Pons (tissue), 1 donor: ENCODE data around the gene SLC26A11.

ENCODE experiments used
- DNase-seq: peaks from one replicate; pipeline ENCODE4 v3.0.0-alpha.2; 2016; ENCODE audit warnings: low spot score

SLC26A11 gene

DNA sequence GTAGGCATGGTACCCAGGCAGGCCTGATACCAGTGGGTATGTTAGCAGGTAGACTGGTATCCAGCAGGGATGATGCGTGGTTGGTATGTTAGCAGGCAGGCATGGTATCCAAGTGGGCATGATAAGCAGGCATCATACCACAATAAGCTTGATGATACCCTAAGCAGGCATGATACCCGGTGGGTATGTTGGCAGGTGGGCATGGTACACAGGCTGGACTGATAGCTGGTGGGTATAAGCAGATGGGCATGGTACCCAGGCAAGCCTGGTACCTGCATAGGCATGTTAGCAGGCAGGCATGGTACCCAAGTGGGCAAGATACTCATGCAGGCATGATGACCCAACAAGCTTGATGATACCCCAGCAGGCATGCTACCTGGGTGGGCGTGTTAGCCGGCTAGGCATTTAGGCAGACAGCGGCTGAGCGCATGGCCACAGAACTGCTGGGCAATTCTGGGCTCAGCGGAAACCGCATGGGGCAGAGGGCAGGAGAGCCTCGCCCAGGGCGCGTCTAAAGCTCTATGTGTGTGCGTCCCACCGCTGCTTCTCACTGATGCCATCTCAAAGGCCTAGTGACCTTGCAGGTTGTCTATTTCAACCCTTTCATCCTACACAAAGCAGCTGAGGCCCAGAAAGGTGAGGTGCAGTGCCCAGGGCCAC lies 2.4 kb upstream of the SLC26A11 start:
- DNase-seq = no peak

DNA sequence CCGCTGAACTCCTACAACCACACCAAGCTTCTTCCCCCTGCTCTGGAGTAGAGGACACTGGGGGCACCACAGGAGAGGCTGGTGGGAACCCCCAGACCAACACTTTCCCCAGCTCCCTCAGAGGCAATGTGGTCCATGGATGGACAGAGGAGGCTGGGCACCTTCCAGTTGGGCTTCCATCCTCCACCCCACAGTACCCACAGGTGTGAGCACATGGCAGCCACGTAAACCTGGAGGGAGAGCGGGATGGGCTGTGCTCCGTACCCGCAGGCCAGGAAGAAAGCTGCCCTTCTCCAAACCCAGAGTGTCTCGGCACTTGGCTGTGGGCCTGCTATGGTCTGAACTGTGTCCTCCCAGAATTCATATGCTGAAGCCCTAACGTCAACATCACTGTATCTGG lies 1.8 kb upstream of the SLC26A11 start:
- DNase-seq = no peak

DNA sequence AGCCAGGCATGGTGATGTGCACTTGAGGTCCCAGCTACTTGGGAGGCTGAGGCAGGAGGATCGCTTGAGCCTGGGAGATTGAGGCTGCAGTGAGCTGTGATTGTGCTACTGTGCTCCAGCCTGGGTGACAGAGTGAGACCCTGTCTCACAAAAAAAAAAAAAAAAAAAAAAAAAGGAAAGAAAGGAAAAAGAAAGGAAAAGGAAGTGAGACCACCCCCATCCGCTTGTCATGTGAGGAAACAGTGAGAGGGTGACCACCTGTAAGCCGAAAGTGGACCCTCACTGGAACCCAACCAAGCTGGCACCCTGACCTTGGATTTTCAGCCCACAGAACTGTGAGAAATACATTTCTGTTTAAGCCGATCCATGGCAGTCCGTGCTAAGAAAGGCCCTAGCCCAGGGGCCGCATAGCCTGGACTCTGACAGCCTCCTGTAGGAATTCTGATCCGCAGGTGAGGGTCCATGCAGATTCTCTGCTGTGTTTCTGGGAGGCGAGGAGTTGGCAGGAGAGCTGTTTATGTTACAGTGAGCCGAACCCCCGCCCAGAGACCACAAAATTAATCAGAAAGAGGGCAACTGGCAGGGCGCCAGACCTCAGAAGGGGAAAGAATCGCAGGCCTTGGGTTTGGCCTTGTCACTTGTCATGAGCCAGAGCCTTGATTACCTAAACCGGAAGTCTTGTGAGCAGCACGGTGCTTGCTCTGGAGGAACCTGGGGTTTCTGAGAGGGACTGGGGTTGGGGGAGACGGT lies 1.0 kb upstream of the SLC26A11 start:
- peak; percentile 56 for DNase-seq

DNA sequence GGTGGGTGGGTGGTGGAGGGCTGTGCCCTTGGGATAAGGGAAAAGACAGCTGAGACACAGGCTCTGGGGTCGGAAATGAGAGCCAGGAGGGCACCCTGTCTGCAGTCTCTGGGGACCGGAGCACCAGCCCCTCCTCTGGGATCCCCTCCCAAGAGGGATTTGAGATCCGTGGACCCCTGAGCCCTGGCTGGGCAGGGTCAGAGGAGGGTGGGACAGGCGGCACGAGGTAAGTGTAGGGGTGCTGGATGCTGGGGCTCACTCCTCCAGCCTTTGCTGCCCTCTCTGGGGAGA lies 519 bp upstream of the SLC26A11 start:
- no peak for DNase-seq

DNA sequence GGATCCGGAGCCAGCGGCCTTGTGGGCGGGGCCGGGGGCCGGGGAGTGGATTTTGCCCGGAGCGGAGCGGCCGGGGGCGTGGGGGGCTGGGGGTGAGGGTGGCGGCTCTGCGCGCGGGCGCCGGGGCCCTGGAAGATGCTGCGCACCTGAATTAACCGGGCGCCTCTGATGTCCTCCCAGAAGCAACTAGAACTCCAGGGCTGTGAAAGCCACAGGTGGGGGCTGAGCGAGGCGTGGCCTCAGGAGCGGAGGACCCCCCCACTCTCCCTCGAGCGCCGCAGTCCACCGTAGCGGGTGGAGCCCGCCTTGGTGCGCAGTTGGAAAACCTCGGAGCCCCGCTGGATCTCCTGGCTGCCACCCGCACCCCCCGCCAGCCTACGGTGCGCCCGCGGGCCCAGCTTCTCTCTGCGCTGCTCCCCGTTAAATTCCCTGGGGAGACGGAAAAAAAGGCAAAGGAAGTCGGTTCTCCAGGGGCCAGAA lies 549 bp downstream of the SLC26A11 start:
- no peak for DNase-seq

- DNase-seq = no peak
Measured at GRCh38 chr17:80221351-80222105, 1.3 kb downstream of the SLC26A11 start.

DNA sequence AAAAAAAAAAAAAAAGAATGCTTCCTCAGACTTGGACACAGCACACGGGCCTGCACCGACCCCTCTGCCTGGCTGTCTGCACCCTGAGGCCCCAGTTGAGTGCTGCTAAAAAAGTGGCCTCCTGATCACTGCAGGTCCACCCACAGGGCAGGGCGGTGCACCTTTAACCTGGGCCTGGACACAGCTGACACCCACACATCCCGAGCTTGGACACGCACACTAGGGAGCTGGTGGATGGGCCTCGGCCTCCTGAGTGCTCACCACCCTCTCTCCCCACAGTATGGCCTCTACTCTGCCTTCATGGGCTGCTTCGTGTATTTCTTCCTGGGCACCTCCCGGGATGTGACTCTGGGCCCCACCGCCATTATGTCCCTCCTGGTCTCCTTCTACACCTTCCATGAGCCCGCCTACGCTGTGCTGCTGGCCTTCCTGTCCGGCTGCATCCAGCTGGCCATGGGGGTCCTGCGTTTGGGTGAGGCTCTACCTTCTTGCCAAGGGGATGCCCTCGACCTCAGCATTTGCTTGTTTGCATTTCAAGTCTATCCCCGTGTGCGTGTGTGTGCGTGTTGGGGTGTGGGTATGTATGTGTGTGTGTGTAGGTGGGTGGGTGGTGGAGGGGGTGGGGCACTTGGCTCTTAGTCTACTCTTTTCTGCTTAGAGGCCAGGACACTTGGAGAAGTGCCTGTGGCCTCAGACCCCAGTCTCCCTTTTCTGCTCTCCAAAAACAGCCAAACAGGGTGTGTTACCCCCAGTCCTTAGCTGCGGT lies 2.3 kb downstream of the SLC26A11 start:
- no peak for DNase-seq

GRCh38 chr17:80223142-80223815 lies 3.1 kb downstream of the SLC26A11 start:
- DNase-seq = no peak

DNA sequence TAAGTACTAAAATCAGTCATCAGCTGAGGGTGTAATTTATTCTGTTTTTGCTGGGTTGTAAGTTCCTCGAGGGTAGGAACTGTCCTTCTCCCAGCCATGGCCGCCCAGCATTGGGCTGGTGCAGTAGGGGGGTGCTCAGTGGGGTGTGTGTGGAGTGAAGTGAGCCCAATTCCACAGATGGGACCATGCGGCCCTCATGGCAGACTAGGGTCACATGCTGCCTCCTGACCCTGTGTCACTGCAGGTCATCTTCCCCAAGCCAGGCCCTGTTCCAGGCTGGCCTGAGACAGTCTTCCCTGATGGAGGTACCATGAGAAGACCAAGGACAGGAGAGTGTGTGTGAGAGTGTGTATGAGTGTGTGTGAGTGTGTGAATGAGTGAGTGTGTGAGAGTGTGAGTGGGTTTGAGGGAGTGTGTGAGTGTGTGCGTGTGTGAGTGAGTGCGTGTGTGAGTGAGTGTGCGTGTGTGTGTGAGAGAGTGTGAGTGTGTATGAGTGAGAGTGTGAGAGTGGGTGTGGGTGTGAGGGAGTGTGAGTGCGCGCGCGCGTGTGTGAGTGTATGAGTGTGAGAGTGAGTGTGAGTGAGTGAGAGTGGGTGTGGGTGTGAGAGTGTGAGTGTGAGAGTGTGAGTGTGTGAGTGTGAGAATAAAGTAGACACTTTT lies 3.7 kb downstream of the SLC26A11 start:
- no peak for DNase-seq

DNA sequence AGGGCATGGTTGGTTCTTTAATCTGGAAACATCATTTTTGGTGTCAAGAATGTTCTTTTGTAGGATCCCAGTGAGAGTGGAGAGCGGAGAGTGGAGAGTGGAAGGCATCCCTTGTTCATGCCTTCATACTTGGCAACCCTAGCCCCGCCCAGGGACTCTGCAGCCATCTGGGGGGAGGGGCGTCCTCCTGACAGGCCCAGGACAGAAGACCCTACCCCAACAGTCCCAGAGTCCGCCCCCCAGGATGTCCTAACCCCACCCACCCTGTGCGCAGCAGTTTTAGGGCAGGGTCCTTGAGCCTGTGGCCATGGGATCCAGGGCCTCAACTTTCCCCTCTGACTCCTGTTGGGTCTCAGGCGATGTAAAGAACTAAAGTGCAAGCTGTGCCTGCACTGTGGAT lies 4.5 kb downstream of the SLC26A11 start:
- no peak for DNase-seq

DNA sequence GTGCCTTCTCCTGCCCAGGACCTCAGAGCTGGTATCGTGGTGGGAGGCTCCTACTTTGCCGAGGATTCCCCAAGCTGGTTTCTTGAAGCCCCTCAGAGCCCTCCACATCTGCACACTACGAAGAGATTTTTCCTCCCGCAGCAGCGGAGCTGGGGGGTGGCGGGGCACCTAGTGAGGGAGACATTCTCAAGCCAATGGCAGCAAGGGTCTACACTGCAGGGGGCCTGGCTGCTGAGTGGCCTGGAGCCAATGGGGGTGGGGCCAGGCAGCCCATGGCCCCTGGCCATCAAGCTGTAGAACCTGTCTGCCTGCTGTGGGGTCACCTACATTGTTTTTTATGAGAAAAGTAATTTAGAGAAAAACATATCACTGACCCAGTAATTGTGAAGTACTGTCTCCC lies 5.0 kb downstream of the SLC26A11 start:
- DNase-seq = no peak

DNA sequence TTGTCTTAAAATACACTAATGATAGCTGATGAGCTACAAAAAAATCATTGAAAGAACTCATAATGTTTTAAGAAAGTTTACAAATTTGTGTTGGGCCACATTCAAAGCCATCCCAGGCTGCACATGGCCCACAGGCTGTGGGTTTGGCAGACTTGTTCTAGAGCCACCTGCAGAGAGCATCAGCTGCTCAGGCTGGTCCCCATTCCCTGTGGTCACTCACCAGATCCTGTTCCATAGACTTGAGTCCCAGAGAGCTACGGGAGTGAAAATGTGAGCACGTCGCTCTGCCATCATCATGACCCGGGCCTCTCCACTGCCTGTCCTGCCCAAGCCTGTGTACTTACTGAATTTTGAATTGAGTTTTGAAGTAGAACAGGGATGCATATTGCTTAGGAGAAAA lies 6.9 kb downstream of the SLC26A11 start:
- no peak for DNase-seq

DNA sequence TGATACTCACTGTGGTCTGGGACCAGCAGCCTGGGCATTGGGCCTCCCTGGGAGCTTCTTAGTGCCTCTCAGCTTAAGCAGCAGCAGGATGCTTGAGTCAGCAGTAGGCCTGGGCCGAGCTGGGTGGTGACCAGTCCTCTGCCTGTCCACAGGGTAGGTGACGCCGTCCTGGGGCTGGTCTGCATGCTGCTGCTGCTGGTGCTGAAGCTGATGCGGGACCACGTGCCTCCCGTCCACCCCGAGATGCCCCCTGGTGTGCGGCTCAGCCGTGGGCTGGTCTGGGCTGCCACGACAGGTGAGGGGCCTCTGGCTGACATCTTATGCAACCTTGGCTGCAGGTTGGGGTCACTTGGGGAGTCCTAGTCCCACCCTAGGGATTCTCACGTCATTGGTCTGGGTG lies 7.4 kb downstream of the SLC26A11 start:
- no peak for DNase-seq

GRCh38 chr17:80228477-80228876 lies 8.2 kb downstream of the SLC26A11 start:
- DNase-seq = no peak

GRCh38 chr17:80229011-80229410 lies 8.8 kb downstream of the SLC26A11 start:
- DNase-seq = no peak

DNA sequence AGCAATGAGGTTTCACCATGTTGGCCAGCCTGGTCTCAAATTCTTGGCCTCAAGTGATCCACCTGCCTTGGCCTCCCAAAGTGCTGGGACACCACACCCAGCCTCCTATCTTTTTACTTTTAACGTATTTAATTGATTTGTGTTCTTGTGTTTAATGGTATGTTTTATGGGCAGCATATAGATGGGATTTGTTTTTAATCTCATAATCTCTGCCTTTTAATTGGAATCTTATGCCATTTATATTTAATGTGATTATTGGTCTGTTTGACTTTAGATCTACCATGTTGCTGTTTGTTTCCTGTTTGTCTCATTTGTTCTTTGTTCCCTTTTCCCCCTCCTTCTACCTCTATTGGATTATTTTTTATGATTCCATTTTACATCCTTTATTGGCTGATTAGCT lies 12.2 kb downstream of the SLC26A11 start:
- DNase-seq = no peak

GRCh38 chr17:80233202-80233601 lies 13.0 kb downstream of the SLC26A11 start:
- no peak for DNase-seq

- DNase-seq = no peak
Measured at GRCh38 chr17:80236911-80237310, 16.7 kb downstream of the SLC26A11 start.

DNA sequence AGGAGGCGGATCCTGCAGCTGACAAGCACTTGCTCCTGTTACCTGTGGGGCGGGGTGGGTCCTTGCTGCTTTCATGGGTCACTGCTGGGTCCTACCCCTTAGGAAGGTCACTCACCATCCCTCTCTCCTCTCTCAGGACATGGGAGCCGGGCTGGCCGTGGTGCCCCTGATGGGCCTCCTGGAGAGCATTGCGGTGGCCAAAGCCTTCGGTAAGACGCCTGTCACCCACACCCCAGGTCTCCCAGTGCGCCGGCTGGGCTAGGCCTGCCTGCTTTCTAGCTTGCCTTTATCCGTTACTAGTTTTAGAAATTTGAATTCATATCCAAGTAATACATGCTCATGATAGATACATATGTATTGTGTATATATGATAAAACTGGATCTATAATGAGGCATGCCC lies 17.2 kb downstream of the SLC26A11 start:
- DNase-seq = no peak

- no peak for DNase-seq
Measured at GRCh38 chr17:80242505-80242904, 22.3 kb downstream of the SLC26A11 start.
